Right ventricle myocardium inferior (tissue), 1 donor: ENCODE measurements around the gene PCDHGB6. TPM values are rescaled to one million over a fixed set of nuclear protein-coding genes. Genes with fewer than 3 reads are reported as not detected.
A peak's percentile ranks its signal among the peaks of the same experiment; 100 is the strongest.
"Not testable (repeated sequence)": the region's sequence is repeated elsewhere in the genome, so short reads cannot be mapped to it uniquely, and the experiment has no call there.

ENCODE experiments used
- ATAC-seq: fragments of 200-7000 bp; cut with Tn5 transposase; one replicate; pipeline ENCODE4 v1.9.1; 2020; ENCODE audit warnings: mild to moderate bottlenecking, moderate library complexity
- DNase-seq: peaks from one replicate; pipeline ENCODE4 v3.0.0; 2021; ENCODE audit errors: missing footprints
- intact Hi-C: fragments of 100-400 bp; cut with DNase I; formaldehyde crosslinking; loops from one replicate; pipeline ENCODE4 v1.11.0; 2022
- total RNA-seq: library from RNA; stranded (reverse); fragmentation: NEBNext Ultra II Directional; extraction: Animal tissue kit (Norgen Biotek cat#: 25700); gene quantifications from one replicate; pipeline ENCODE4 v1.2.1, GENCODE V29; 2021
- donor health status: DM: no; HTN: yes; CAD: no; lungs with severe emphysema.

PCDHGB6 gene
- total RNA-seq, 1 donor from 2014 or later: 5.9 TPM

DNA sequence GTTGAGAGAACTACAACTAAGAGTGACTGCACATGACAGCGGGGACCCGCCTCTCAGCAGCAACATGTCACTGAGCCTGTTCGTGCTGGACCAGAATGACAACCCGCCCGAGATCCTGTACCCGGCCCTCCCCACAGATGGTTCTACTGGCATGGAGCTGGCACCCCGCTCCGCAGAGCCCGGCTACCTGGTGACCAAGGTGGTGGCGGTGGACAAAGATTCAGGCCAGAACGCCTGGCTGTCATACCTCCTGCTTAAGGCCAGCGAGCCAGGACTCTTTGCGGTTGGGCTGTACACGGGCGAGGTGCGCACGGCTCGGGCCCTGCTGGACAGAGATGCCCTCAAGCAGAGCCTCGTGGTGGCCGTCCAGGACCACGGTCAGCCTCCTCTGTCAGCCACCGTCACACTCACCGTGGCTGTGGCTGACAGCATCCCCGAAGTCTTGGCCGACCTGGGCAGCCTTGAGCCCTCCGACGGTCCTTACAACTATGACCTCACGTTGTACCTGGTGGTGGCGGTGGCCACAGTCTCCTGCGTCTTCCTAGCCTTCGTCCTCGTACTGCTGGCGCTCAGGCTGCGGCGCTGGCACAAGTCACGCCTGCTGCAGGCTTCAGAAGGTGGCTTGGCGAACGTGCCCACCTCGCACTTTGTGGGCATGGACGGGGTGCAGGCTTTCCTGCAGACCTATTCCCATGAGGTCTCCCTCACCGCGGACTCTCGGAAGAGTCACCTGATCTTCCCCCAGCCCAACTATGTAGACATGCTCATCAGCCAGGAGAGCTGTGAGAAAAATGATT is 23.2 kb upstream of the PCDHGB6 start:
- DNase-seq (peak; percentile 62), ATAC-seq (no peak)
- intact Hi-C loops: no loop called here

DNA sequence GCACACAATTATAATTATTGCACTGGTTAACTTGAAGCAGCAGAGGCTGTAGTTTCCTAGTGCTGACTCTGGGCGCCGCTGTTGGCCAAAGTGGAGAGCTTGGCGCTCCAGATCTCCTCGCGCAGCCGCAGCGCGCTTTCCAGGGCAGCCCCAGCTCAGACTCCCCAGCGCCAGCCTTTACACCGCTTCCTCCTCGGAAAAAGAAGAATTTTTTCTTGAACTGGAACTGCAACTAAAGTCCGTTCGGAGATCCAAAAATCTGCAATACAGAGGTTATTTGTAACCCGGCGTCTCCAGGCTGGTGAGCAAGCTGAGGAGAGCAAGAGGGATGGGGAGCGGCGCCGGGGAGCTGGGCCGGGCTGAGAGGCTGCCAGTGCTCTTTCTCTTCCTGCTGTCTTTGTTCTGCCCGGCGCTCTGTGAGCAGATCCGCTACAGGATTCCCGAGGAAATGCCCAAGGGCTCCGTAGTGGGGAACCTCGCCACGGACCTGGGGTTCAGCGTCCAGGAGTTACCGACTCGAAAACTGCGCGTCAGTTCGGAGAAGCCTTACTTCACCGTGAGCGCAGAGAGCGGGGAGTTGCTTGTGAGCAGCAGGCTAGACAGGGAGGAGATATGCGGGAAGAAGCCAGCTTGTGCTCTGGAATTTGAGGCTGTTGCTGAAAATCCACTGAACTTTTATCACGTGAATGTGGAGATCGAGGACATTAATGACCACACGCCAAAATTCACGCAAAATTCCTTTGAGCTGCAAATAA is 20.1 kb upstream of the PCDHGB6 start, which contains the start of gene PCDHGB4:
Gene PCDHGB4, plus strand, starts transcription at position 142 of the 755 bp plus-strand sequence. Its CDS starts 187 bp downstream, at position 329.
- ATAC-seq (peak; percentile 84), DNase-seq (peak; percentile 57)
- intact Hi-C loops: not testable (repeated sequence)

DNA sequence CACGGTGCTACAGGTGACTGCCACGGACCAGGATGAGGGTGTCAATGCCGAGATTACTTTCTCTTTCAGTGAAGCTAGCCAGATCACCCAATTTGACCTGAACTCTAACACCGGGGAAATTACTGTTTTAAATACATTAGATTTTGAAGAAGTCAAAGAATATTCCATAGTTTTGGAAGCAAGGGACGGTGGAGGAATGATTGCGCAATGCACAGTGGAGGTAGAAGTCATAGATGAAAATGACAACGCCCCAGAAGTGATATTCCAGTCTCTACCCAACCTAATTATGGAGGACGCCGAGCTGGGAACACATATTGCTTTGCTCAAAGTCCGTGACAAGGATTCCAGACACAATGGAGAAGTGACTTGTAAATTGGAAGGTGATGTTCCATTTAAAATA is 19.2 kb upstream of the PCDHGB6 start:
- no peak for ATAC-seq
- intact Hi-C loops: no loop called here
- DNase-seq: no peak

DNA sequence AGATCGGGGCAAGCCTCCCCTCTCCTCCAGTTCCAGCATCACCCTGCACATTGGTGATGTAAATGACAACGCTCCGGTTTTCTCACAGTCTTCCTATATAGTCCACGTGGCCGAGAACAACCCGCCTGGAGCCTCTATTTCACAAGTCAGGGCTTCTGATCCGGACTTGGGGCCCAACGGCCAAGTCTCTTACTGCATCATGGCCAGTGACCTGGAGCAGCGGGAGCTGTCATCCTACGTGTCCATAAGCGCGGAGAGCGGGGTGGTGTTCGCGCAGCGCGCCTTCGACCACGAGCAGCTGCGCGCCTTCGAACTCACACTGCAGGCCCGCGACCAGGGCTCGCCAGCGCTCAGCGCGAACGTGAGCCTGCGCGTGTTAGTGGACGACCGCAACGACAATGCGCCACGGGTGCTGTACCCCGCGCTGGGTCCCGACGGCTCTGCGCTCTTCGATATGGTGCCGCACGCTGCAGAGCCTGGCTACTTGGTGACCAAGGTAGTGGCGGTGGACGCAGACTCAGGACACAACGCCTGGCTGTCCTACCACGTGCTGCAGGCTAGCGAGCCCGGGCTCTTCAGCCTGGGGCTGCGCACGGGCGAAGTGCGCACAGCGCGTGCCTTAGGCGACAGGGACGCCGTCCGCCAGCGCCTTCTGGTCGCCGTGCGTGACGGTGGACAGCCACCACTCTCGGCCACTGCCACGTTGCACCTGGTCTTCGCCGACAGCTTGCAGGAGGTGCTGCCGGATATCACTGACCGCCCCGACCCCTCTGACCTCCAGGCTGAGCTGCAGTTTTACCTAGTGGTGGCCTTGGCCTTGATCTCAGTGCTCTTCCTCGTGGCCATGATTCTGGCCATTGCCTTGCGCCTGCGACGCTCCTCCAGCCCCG is 18.4 kb upstream of the PCDHGB6 start:
- ATAC-seq (no peak), DNase-seq (no peak)
- intact Hi-C loops: no loop called here

GRCh38 chr5:141392429-141393198 is 15.2 kb upstream of the PCDHGB6 start, which contains the start of gene PCDHGA8:
Gene PCDHGA8 (plus strand): TSS chr5:141392633. CDS start chr5:141392814, 181 bp downstream.
- ATAC-seq: no peak
- peak; percentile 54 for DNase-seq
- intact Hi-C loops: no loop called here

DNA sequence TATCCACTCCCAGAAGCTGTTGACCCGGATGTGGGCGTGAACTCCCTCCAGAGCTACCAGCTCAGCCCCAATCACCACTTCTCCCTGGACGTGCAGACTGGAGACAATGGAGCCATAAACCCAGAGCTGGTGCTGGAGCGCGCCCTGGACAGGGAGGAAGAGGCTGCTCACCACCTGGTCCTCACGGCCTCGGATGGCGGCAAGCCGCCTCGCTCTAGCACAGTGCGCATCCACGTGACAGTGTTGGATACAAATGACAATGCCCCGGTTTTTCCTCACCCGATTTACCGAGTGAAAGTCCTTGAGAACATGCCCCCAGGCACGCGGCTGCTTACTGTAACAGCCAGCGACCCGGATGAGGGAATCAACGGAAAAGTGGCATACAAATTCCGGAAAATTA is 14.6 kb upstream of the PCDHGB6 start:
- no peak for ATAC-seq
- intact Hi-C loops: no loop called here

DNA sequence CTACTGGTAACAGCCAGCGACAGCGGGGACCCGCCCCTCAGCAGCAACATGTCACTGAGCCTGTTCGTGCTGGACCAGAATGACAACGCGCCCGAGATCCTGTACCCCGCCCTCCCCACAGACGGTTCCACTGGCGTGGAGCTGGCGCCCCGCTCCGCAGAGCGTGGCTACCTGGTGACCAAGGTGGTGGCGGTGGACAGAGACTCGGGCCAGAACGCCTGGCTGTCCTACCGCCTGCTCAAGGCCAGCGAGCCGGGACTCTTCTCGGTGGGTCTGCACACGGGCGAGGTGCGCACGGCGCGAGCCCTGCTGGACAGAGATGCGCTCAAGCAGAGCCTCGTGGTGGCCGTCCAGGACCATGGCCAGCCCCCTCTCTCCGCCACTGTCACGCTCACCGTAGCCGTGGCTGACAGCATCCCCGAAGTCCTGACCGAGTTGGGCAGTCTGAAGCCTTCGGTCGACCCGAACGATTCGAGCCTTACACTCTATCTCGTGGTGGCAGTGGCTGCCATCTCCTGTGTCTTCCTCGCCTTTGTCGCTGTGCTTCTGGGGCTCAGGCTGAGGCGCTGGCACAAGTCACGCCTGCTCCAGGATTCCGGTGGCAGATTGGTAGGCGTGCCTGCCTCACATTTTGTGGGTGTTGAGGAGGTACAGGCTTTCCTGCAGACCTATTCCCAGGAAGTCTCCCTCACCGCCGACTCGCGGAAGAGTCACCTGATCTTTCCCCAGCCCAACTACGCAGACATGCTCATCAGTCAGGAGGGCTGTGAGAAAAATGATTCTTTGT is 13.2 kb upstream of the PCDHGB6 start:
- ATAC-seq, DNase-seq: not testable (repeated sequence)
- intact Hi-C loops: loop anchor here (1.0 kb wide), 1 partner anchor 19 kb away; no protein-coding TSS in a partner anchor

More for the DNA sequence above, 14.6 kb upstream of the PCDHGB6 start:
- DNase-seq: no peak

DNA sequence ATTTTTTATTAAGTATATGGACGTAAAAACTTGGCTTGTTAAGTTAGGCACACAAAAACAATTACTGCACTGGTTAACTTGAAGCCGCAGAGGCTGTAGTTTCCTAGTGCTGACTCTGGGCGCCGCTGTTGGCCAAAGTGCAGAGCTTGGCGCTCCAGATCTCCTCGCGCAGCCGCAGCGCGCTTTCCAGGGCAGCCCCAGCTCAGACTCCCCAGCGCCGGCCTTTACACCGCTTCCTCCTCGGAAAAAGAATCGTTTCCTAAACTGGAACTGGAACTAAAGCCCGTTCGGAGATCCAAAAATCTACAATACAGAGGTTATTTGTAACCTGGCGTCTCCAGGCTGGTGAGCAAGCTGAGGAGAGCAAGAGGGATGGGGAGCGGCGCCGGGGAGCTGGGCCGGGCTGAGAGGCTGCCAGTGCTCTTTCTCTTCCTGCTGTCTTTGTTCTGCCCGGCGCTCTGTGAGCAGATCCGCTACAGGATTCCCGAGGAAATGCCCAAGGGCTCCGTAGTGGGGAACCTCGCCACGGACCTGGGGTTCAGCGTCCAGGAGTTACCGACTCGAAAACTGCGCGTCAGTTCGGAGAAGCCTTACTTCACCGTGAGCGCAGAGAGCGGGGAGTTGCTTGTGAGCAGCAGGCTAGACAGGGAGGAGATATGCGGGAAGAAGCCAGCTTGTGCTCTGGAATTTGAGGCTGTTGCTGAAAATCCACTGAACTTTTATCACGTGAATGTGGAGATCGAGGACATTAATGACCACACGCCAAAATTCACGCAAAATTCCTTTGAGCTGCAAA is 9.9 kb upstream of the PCDHGB6 start, which contains the start of gene PCDHGB5:
Gene PCDHGB5, plus strand, starts transcription at position 192 of the 796 bp plus-strand sequence. Its CDS starts 181 bp downstream, at position 373.
- ATAC-seq: peak; percentile 89
- intact Hi-C loops: not testable (repeated sequence)
- DNase-seq: peak; percentile 68

DNA sequence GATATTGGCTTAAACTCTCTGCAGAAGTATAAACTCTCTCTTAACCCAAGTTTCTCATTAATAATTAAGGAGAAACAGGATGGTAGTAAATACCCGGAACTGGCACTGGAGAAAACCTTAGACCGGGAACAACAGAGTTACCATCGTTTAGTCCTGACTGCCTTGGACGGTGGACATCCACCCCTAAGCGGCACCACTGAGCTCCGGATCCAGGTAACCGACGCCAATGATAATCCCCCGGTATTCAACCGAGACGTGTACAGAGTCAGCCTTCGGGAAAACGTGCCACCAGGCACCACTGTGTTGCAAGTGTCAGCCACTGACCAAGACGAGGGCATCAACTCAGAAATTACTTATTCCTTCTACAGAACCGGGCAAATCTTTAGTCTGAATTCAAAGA is 9.2 kb upstream of the PCDHGB6 start:
- DNase-seq: no peak
- intact Hi-C loops: no loop called here
- ATAC-seq: no peak

DNA sequence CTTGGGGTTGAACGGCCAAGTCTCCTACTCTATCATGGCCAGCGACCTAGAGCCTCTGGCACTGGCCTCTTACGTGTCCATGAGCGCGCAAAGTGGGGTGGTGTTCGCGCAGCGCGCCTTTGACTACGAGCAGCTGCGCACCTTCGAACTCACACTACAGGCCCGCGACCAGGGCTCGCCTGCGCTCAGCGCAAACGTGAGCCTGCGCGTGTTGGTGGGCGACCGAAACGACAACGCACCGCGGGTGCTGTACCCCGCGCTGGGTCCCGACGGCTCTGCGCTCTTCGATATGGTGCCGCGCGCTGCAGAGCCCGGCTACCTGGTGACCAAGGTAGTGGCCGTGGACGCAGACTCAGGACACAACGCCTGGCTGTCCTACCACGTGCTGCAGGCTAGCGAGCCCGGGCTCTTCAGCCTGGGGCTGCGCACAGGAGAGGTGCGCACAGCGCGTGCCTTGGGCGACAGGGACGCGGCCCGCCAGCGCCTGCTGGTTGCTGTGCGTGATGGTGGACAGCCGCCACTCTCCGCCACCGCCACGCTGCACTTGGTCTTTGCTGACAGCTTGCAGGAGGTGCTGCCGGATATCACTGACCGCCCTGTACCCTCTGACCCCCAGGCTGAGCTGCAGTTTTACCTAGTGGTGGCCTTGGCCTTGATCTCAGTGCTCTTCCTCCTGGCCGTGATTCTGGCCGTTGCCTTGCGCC is 8.1 kb upstream of the PCDHGB6 start:
- DNase-seq: peak; percentile 54
- intact Hi-C loops: no loop called here
- ATAC-seq: no peak

GRCh38 chr5:141402553-141403243 is 5.1 kb upstream of the PCDHGB6 start, which contains the start of gene PCDHGA9:
Gene PCDHGA9 (plus strand): TSS chr5:141402778. CDS start chr5:141402953, 175 bp downstream.
- ATAC-seq: no peak
- peak; percentile 67 for DNase-seq
- intact Hi-C loops: no loop called here

- no peak for ATAC-seq
- DNase-seq: no peak
- intact Hi-C loops: no loop called here
Measured at GRCh38 chr5:141403387-141403786, 4.4 kb upstream of the PCDHGB6 start.

DNA sequence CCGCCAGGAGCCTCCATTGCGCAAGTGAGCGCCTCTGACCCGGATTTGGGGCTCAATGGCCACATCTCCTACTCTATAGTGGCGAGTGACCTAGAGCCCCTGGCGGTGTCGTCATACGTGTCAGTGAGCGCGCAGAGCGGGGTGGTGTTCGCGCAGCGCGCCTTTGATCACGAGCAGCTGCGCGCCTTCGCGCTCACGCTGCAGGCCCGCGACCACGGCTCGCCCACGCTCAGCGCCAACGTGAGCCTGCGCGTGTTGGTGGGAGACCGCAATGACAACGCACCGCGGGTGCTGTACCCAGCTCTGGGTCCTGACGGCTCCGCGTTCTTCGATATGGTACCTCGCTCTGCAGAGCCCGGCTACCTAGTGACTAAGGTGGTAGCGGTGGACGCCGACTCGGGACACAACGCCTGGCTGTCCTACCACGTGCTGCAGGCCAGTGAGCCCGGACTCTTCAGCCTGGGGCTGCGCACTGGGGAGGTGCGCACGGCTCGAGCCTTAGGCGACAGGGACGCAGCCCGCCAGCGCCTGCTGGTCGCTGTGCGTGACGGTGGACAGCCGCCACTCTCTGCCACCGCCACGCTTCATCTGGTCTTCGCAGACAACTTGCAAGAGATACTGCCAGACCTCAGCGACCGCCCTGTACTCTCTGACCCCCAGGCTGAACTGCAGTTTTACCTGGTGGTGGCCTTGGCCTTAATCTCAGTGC is 1.9 kb downstream of the PCDHGB6 start:
- ATAC-seq (no peak), DNase-seq (no peak)
- intact Hi-C loops: loop anchor here (5.0 kb wide), 1 partner anchor 37 kb away; the partner anchor contains the start of genes PCDHGA6 and PCDHGB3

- ATAC-seq: no peak
- no peak for DNase-seq
- intact Hi-C loops: loop anchor here (5.0 kb wide), 1 partner anchor 39 kb away; the partner anchor contains the start of genes PCDHGA6 and PCDHGB3
Measured at GRCh38 chr5:141411575-141411974, 3.8 kb downstream of the PCDHGB6 start.
